HG02884 (cell line): ENCODE data around the gene SLC25A17.
"Not testable (repeated sequence)": the region's sequence is repeated elsewhere in the genome, so short reads cannot be mapped to it uniquely, and the experiment has no call there.

Experiments used
- ATAC-seq: cut with Tn5 transposase; IDR thresholded peaks from one replicate; pipeline ENCODE4 v1.9.1; 2021; ENCODE audit warnings: mild to moderate bottlenecking, moderate library complexity; ENCODE audit not compliant: unreplicated experiment

Gene SLC25A17

GRCh38 chr22:40819599-40820140 is 524 bp upstream of the SLC25A17 start:
- ATAC-seq = no peak

- no peak for ATAC-seq
These were observed 877 bp downstream of the SLC25A17 start for GRCh38 chr22:40818192-40818746.

- ATAC-seq = no peak
These were observed 1.4 kb downstream of the SLC25A17 start for GRCh38 chr22:40817737-40818136.

GRCh38 chr22:40813912-40814315 is 5.2 kb downstream of the SLC25A17 start:
- ATAC-seq = no peak

GRCh38 chr22:40808018-40808841 is 10.9 kb downstream of the SLC25A17 start:
- no peak for ATAC-seq

GRCh38 chr22:40806711-40807110 is 12.4 kb downstream of the SLC25A17 start:
- ATAC-seq = no peak

DNA sequence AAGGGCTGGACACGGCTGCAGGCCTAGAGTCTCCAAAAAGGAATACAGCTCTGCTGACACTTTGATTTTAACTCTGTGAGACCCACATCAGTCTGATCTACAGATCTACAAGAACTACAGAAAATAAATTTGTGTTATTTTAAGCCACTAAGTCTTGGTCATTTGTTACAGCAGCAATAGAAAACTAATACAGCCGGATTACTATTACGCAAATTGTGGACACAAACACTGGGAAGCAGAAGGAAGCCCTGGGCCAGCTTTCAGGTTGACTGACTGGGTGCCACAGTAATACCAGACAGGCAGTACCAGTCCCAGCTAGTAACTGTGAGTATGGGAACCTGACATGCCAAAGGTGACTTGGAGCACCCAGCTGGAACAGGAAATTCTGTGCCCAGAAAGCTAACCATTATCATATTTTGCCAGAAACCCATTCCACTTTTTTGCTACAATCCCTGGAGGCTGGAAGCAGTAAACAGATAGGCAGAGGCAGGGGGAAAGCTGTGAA is 13.4 kb downstream of the SLC25A17 start:
- no peak for ATAC-seq

DNA sequence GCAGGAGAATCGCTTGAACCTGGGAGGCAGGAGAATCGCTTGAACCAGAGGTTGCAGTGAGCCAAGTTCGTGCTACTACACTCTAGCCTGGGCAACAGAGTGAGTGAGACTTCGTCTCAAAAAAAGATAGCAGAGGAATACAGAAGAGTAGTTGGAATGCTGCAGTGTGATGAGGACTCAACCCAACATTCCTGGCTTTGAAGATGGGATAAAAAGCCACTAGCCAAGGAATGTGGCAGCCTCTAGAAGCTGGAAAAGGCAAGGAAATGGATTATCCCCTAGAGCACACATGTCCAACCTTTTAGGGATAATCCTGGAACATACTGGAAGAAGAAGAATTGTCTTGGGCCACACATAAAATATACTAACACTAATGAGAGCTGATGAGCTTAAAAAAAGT is 13.9 kb downstream of the SLC25A17 start:
- ATAC-seq = no peak

GRCh38 chr22:40803321-40803720 is 15.8 kb downstream of the SLC25A17 start:
- ATAC-seq = no peak

DNA sequence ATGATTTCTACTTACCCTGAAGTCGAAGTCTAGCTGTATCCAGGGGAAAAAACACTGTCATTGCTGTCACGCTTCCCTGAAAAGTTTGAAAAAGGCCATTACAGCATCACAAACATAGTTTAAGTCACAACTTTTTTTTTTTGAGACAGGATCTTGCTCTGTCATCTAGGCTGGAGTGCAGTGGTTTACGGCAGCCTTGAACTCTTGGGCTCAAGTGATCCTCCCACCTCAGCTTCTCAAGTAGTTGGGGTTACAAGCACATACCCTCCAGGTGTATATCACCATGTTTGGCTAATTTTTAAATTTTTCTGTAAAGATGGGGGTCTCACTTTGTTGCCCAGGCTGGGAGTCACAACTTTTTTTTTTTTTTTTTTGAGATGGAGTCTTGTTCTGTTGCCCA is 20.1 kb downstream of the SLC25A17 start:
- ATAC-seq = no peak

DNA sequence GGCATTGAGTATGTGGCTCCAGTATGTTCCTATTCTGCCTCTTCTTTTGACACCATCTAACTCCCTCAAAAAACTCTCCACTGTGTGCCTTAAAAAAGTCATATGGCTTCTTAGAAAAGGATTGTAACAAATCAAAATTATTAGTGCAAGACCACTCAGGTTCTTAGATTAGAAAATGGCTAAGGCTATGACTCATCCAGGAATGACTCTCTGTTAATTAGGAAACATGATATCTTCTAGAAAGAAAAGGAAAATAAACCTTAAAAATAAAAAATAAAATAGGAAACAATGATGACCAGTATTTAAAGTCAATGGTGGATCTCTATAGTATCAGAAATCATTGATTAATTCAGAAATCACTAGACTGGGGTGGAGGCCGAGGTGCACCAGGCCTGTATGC is 21.7 kb downstream of the SLC25A17 start:
- ATAC-seq = no peak

GRCh38 chr22:40792451-40792850 is 26.7 kb downstream of the SLC25A17 start:
- no peak for ATAC-seq

DNA sequence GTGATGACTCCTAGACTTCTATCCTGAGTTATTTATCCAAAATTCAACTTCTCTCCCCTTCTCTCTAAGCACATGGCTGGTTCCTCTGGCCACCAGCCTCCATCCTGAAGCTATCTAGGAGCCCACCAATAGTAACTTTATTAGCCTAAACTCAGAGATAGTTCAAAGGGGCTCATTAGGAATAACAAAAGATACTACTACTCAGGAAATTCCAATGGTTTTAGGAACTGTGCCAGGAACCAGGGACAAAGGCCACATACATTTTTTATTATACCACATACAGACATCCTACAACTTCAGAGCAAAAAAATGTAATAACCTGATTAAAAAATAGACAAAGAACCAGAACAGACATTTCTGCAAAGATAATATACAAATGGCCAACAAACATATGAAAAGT is 27.9 kb downstream of the SLC25A17 start:
- no peak for ATAC-seq

DNA sequence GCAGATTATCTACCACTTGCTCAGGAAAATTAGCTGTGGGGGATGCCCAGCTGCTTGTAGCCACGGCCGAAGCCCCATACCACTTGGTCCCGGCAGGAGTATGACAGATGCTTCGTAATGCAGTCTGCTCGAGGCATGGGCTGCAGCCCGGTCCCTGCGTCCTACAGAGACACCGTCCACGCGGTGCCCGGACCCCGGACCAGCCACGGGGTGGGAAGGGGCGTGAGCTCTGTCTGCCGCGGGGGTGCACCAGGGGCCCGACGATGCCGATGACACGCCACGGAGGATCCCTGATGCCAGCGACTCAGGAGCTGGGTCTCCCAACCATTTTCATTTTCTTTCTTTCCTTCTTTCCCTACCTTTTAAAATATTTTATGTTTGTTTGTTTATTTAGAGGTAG is 30.0 kb downstream of the SLC25A17 start:
- ATAC-seq = no peak

- no peak for ATAC-seq
These were observed 36.6 kb downstream of the SLC25A17 start for GRCh38 chr22:40782521-40782920.

DNA sequence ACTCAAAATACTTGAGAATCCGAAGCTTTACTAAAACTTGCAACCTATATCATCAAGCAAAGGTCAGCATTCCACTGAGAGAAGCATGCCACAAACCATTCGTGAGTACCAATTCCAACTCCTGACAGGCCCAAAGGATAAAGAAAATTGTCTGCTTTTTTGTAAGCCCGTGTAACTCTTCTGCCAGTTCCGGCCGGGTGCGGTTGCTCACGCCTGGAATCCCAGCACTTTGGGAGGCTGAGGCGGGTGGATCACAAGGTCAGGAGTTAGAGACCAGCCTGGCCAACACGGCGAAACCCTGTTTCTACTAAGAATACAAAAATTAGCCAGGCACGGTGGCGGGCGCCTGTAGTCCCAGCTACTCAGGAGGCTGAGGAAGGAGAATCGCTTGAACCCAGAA is 37.4 kb downstream of the SLC25A17 start:
- ATAC-seq = not testable (repeated sequence)

GRCh38 chr22:40769761-40770160 is 49.4 kb downstream of the SLC25A17 start:
- no peak for ATAC-seq

- no peak for ATAC-seq
These were observed 50.9 kb downstream of the SLC25A17 start for GRCh38 chr22:40768206-40768605.

DNA sequence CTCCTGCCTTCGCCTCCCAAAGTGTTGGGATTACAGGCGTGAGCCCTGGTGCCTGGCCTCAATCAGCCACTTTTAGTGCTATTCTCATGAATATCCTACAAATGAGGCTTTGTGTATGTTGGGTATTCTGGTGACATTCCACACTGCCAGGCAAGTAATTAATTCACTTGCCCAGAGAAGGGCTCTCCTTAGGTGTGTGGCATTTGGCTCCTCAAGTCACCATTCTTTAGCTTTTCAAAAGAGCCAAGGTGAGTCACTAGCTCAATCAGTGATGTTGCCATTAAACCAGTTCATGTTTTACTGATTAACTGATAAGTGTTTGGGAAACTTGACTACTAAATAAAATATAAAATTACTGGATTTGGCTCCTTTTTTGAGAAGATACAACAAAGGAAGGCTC is 52.2 kb downstream of the SLC25A17 start:
- ATAC-seq = no peak

GRCh38 chr22:40764763-40765441 is 54.2 kb downstream of the SLC25A17 start:
- ATAC-seq = no peak

- ATAC-seq = no peak
These were observed 59.8 kb downstream of the SLC25A17 start for GRCh38 chr22:40759294-40759840.
